Measurements from ENCODE around the gene PHACTR3.

The PHACTR3 gene

GRCh38 chr20:59673288-59673997, 69.1 kb downstream of the PHACTR3 start:
- no peak for DNase-seq

GRCh38 chr20:59673998-59674445, 69.7 kb downstream of the PHACTR3 start:
- DNase-seq: no peak

GRCh38 chr20:59676126-59676850, 71.9 kb downstream of the PHACTR3 start:
- DNase-seq: no peak

- no peak for DNase-seq
Measured at GRCh38 chr20:59676851-59677182, 72.5 kb downstream of the PHACTR3 start.

GRCh38 chr20:59677586-59677985, 73.2 kb downstream of the PHACTR3 start:
- no peak for DNase-seq

GRCh38 chr20:59678288-59678687, 73.9 kb downstream of the PHACTR3 start:
- no peak for DNase-seq

- no peak for DNase-seq
Measured at GRCh38 chr20:59678951-59679350, 74.6 kb downstream of the PHACTR3 start.

- DNase-seq: no peak
Measured at GRCh38 chr20:59680148-59680650, 75.9 kb downstream of the PHACTR3 start.

- DNase-seq: no peak
Measured at GRCh38 chr20:59680852-59681251, 76.5 kb downstream of the PHACTR3 start.

- no peak for DNase-seq
Measured at GRCh38 chr20:59682603-59683002, 78.3 kb downstream of the PHACTR3 start.

GRCh38 chr20:59683181-59683580, 78.8 kb downstream of the PHACTR3 start:
- no peak for DNase-seq

GRCh38 chr20:59684685-59685242, 80.4 kb downstream of the PHACTR3 start:
- DNase-seq: no peak

GRCh38 chr20:59686404-59687346, 82.3 kb downstream of the PHACTR3 start:
- no peak for DNase-seq

GRCh38 chr20:59688356-59688755, 84.0 kb downstream of the PHACTR3 start:
- no peak for DNase-seq

GRCh38 chr20:59688999-59689398, 84.7 kb downstream of the PHACTR3 start:
- no peak for DNase-seq

GRCh38 chr20:59690101-59690500, 85.8 kb downstream of the PHACTR3 start:
- DNase-seq: no peak

- no peak for DNase-seq
Measured at GRCh38 chr20:59690976-59691375, 86.6 kb downstream of the PHACTR3 start.

GRCh38 chr20:59692139-59692538, 87.8 kb downstream of the PHACTR3 start:
- no peak for DNase-seq

- no peak for DNase-seq
Measured at GRCh38 chr20:59693587-59693986, 89.2 kb downstream of the PHACTR3 start.

- DNase-seq: no peak
Measured at GRCh38 chr20:59696476-59696875, 92.1 kb downstream of the PHACTR3 start.

- no peak for DNase-seq
Measured at GRCh38 chr20:59697068-59697467, 92.7 kb downstream of the PHACTR3 start.

GRCh38 chr20:59698598-59698997, 94.3 kb downstream of the PHACTR3 start:
- DNase-seq: no peak

GRCh38 chr20:59701236-59701635, 96.9 kb downstream of the PHACTR3 start:
- no peak for DNase-seq

Data from AML-193 (cell line).